HG03460 (cell line): Measurements from ENCODE around the gene UBE2V1.
"Not testable (repeated sequence)": the region's sequence is repeated elsewhere in the genome, so short reads cannot be mapped to it uniquely, and the experiment has no call there.

Experiments used
- ATAC-seq: cut with Tn5 transposase; IDR thresholded peaks from one replicate; pipeline ENCODE4 v1.9.1; 2021; ENCODE audit not compliant: unreplicated experiment

Gene UBE2V1

DNA sequence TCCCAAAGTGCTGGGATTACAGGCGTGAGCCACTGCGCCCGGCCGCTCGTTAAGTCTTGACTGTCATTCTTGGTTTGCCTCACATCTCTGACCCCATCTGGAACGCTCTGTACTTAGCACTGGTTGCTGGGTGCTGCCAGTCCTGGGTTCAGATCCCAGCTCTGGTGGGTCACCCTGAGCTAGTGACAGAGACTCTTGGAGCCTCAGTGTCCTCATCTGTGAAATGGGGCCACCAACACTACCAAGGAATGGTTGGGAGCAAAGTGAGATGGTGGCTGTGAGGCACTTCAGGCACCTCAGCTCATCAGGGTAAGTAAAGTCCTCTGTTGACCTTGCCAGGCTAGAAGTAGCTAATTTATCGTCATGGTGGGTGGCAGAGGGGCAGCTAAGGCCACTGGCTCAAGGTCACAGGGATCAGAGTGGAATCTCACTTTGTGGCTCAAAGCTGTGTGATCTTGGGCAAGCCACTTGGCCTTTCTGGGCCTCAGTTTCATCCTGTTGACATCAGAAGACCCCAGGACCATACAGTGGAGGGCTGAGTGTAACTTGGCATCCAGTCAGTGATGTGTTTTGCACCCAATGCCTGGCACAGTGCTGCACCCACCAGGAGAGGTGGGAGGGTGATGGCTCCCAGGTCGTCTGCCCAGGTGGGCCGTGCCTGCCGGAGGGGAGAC is 46.7 kb downstream of the UBE2V1 start:
- ATAC-seq: no peak

DNA sequence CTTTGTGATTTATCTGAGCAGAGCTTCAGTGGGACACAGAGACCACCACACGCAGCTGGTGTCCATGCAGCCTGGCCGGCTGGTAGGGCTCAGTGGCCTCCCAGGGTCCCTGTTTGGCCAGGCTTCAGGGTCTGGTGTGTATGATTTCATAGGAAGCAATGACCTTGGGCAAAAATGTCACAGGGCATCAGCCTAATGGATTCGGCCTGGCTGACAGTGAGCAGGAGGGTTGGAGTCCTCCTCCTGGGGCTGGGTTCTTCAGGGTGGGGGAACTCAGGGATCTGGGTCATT is 47.7 kb downstream of the UBE2V1 start:
- no peak for ATAC-seq

DNA sequence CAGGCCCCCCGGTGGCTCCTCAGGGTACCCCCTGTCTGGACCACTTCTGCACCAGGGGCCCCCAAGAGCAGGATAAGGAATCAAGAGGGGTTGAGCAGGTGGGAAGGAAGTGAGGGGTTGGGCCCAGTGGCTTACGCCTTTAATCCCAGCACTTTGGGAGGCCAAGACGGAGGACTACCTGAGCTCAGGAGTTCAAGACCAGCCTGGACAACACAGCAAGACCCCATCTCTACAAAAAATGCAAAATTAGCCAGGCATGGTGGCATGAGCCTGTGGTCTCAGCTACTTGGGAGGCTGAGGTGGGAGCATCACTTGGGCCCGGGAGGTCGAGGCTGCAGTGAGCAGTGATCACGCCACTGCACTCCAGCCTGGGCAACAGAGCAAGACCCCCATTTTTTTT is 49.2 kb downstream of the UBE2V1 start:
- not testable (repeated sequence) for ATAC-seq

DNA sequence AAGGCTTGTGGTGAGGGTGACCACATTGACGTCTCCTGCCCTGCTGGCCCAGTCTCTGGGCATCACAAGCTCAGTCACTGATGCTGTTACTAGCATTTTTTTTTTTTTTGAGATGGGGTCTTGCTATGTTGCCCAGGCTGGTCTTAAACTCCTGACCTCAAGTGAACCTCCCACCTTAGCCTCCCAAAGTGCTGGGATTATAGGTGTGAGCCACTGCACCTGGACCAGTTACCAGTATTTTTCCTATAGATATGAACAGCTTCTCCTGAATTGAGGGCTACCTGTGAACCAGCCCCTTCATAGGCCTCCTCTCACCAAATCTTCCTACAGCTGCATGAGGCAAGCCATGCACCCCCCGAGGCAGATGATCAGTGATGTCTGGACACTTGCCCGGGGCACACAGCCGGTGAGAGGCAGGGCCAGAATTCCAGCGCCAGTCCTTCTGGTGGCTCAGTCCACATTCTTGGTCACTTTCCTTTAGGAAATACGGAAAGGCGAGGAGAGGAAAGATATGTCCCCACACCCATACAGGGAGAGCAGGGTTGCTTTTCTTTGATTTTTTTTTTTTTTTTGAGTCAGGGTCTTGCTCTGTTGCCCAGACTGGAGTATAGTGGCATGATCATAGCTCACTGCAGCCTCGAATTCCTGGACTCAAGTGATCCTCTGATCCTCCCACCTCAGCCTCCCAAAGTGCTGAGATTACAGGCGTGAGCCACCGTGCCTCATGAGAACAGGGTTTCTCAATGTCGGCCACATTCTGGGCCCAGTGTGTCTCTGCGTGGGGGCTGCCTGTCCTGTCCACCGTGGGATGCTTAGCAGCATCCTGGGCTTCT is 50.7 kb downstream of the UBE2V1 start:
- no peak for ATAC-seq

DNA sequence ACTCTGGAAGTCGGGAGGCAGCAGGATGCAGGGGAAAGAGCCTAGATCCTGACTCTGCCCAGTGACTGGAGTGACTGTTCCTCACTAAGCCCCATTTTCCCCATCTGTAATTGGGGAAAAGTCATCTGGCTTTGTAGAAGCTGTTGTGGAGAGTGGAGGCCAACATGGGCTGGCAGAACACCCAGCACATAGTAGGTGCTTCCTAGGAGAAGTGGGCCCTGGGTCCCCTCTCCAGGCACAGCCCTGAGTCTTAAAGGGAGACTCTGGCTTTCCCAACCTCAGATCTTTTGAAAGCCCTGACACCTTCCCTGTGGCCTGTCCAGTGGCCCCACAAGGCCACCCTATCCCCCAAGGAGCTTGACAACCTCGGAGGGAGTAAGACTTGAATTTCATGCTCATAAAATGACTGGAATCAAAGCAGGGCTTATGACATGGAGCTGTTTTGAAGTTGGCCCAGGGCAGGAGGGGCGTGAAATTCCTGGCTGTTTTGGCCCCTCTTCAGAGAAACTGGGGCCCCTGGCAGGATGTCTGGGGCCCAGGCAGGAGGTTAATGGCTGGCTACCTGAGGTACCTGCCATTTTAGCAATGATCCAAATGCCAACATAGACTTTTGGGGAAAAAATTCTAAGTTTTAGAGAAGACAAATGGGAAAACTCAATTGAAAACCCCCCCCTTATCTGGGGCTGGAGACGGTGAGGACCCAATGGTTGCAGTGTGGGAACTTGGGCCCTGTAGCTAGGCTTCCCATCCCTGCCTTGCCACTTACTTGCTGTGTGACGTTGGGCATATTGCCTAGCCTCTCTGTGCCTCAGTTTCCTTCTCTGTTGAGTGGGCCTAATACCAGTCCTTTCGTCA is 51.6 kb downstream of the UBE2V1 start:
- no peak for ATAC-seq

DNA sequence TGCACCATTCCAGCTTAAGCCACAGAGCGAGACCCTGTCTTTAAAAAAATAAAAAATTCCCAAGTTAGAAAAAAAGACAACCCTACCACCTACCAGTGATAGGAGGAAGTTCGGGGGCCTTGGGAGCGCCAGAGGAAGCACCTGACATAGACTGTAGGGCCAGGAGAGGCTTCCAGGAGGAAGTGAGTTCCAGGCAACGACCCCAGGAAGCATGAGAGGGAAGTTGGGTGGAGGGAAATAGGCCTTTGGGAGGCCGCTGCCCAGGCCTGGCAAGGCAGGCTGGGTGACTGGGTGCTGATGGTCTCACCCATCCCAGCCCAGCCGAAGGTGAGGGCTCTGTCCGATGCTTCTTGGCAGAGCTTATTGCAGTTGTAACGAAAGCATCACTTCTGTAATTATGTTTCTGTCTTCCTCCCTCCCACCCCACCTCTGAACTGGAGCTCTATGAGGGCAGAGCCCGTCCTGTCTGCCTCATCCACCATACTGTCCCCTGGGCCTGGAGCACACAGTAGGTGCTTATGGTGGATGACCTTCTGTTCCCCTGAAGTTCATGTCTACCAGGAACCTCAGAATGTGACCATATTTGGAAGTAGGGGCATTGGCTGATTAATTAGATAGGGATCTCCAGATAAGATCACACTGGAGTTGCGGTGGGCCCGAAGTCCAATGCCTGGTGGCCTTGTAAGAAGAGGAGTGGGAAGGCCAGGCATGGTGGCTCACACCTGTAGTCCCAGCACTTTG is 54.1 kb downstream of the UBE2V1 start:
- ATAC-seq: no peak

DNA sequence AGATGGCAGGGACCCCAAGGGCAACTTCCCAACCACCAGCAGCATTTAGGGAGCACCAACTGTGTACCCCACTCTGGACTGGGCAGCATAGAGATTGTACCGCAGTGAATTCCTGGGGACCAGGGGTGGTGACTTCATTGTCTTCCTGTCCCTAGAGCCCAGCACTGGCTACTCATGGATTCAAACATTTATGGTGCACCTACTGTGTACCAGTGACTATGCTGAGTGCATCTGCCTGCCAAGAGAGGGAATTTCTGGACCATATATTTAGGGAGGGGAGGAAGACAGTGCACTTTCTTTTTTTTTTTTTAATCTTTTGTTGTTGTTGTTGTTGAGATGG is 55.3 kb downstream of the UBE2V1 start:
- no peak for ATAC-seq

DNA sequence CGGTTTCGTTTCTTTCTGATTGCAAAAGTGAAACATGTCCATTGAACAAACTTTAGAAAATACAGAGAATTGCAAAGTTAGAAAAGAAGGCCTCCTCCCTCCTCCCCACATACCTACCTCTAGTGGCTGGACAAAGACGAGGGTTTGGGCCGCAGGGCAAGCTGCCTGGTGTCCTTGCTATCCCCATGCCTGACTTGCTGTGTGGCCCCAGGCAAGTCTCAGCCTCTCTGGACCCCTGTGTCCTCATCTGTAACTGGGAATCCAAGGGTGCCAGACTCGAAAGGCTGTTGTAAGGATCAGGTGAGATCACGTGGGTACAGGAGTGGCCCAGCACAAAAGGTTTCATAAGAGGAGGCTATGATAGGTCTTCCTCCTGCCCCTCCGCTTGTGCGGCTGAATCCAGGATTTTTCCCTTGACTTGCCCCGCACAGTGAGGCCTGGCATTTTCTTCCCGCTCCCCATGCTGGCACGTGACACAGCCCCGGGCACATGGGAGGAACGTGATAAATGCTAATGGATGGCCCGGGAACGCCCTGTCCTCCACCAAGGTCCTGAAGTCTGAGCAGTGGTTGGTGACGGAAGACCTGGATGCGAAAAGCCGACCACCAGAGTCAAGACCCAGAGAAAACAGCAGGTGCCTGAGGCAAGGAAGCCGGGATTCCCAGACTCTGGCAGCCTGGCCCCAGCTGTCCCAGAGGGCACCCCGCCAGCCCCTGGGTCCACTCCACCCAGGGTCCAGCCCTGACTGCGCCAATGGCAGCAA is 55.8 kb downstream of the UBE2V1 start:
- ATAC-seq: no peak

DNA sequence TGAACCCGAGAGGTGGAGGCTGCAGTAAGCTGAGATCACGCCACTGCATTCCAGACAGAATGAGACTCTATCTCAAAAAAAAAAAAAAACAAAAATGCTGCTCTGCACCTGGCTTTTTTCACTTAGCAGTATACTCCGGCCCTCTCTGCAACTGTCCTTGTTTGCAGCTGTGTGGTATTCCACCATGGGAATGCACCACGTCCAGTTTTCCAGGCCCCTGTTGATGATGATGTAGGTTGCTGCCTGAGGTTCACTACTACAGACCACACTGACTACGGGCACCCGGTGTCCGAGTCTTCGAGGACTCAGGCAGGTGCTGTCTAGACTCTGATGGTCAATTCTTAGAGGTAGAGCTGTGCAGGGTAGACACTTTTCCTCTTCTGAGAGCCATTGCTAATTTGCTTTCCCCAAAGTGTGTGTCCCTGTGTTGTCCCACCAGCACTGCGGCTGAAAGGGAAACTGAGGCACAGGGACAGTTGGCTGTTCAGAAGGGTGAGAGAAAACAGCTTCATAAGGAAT is 56.5 kb downstream of the UBE2V1 start:
- no peak for ATAC-seq

DNA sequence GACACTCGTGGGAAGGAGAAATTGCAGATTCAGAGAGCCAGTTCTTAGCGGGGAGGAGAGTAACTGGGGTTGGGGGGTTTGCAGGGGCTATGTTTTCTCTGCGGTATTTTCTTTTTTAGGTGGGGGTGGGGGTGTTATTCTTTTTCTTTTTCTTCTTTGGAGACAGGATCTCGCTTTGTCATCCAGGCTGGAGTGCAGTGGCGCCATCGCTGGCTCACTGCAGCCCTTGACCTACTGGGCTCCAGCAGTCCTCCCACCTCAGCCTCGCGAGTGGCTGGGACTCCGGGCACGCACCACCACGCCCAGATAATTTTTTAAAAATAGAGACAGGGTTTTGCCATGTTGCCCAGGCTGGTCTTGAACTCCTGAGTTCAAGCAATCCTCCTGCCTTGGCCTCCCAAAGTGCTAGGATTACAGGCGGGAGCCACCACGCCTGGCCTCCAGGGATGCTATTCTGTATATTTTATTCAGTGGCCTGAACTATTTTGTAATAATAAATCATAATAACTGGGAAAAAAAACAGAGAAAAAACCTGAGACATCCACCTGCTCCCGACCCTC is 57.3 kb downstream of the UBE2V1 start:
- no peak for ATAC-seq

DNA sequence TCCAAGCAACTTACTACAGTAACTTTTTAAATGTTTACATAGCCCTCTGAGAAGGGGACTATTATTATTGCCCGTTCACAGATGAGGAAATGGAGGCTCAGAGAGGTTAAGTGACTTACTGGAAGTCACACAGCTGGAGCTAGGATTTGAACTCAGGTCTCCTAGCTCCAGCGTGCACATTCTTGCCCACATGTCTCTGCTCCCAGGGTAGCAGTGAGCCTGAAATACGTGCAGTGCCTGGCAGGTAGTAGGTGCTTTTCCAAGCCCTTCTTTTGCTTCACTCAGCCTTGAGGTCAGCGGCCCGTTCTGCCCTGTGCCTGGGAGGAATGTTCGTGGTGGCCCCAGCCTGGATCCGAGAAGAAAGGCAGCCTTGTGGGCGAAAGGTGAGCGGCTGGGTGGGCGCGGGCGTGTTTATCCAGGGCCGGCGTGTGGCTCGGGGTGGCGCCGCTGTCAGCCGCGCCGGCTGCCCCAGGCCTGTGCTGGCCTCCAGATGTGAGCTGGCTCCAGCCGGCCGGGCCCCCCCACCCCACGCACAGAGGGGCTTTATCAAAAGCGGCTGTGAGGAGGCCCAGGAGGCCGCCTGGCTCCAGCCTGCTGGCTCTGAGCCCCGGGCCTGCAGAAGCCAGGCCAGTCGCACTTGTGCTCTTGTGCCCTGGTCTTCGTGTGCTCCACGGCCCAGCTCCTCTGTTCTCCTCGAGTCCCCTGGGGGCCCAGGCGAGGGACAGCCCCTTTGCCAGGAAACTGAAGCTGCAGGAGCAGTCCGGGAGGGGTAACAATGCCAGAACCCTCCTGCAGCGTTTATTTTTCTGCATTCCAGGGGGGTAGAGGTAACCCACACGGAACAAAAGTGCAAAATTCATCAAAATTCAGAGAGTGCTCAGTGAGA is 58.1 kb downstream of the UBE2V1 start:
- ATAC-seq: no peak

DNA sequence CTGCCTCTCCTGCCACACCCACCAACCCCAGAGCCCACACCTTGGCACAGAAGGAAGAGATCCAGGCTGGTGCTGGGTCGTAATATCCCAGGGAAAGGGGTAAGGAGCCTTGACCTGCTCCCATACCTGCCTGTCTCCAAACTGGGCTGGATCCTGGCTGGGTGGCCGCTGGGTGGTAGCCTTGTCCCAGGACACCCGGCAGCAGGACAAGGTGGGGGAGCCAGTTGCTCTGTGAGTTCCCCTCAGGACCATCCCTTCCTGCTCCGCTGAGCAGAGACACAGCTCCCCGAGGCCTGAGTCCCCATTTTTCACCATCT is 58.8 kb downstream of the UBE2V1 start:
- ATAC-seq: no peak

DNA sequence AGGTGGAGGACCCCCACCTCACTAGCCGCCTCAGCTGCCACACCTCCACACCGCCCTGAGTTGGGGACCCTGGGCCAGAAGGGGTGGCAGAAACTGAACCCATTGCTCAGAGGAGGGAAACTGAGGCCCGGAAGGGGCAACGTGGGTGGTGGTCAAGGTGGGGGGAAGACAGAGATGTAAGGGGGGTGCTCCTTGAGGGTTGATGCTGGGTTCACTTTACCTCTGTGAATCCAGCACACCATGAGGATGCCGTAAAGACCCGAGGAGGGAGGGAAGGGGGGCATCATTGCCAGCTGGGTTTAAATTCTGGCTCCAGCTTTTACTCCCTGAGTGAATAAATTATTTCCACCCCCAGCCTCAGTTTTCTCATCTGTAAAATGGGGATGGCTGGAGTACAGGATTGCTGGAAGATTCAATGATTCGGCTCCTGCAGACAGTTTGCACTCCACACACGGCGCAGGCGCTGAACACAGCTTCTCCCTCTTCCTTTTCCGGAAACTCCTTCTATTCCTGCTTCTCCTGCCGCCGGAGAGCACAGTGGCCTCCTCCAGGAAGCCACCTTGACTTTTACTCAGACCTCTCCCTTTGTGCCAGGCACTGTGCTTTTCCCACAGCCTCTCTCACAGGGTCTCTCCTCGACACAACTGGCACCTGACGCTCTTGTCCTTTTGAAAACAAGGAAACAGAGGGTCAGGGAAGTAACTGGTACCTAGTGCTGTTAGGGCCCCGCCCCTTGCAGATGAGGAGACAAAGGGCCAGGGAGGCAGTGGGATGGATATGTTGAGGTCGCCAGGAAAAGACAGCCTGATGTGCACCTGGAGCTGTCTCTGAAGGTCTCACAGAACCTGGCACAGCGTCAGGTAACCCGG is 59.4 kb downstream of the UBE2V1 start:
- no peak for ATAC-seq

DNA sequence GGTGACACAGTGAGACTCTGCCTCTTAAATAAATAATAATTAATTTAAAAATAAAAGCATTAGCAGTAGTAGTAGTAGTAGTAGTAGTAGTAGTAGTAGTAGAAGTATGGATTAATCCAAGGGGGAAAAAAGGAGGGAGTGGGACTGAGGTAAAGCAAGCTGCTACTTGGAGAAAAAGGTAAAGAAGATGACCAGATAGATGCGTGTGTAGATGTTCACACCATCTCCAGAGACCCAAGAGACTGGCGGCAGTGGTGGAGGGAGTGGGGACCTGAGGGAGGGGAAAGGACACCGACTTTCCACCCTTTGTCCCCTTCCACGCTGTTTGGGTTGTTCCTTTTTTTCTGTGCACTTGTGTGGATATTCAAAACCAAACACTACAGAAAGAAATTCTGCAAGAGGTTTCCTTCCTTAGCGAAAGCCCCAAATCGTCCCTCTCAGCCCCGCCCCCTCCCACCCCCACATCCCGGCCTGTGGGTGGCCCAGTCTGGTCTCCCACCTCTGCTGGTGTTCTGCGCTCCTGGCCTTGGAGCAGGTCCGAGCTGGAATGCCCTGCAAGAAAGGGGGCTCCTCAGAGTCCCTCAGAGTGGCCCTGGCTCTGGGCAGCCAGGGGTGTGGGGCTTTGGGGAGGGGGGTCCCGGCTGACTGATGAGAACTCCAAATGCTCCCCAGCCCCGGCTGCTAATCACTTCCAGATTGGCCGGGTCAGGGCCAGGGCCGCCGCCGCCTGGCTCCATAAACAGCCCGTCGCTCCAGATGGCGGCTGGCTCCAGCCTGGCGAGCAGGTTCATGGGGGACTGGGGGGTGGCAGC is 60.2 kb downstream of the UBE2V1 start:
- ATAC-seq: no peak

DNA sequence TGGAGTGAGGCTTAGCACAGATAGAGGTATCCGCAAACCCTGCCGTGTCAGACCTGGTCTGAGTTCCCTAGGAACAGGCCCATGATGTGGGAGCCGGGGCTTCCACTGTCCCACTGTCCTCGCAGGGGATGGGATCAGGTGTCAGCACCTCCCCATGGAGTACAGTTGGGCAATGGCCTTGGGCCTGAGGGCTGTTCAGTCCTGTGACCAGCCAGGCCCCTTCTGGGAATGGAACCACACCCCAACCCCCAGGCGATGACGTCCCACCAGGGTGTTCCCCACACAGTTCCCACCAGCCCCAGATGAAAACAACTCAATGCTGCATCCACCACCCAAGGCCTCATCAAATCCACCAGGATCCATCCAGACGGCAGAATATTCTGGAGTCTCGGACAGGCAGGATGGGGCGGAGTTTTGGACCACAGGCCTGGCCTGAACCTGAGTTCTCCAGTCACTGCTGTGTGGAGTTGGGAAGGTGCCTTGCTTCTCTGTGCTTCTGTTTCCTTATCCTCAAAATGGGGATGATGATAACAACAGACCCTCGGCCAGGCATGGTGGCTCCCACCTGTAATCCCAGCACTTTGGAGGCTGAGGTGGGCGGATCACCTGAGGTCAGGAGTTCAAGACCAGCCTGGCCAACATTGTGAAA is 62.2 kb downstream of the UBE2V1 start:
- no peak for ATAC-seq

DNA sequence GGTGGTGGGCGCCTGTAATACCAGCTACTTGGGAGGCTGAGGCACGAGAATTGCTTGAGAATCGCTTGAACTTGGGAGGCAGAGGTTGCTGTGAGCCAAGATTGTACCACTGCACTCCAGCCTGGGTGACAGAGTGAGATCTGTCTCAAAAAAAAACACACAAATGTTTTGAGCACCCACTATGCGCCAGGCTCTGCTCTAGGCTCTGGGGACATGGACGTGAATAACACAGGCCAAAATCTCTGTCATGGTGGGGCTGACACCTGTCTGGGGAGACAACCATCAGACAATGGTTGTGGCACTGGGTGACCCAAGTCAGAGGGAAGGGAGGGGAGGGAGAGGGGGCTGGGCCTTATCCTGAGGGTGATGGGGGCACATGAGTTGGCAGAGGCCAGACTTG is 62.7 kb downstream of the UBE2V1 start:
- no peak for ATAC-seq

DNA sequence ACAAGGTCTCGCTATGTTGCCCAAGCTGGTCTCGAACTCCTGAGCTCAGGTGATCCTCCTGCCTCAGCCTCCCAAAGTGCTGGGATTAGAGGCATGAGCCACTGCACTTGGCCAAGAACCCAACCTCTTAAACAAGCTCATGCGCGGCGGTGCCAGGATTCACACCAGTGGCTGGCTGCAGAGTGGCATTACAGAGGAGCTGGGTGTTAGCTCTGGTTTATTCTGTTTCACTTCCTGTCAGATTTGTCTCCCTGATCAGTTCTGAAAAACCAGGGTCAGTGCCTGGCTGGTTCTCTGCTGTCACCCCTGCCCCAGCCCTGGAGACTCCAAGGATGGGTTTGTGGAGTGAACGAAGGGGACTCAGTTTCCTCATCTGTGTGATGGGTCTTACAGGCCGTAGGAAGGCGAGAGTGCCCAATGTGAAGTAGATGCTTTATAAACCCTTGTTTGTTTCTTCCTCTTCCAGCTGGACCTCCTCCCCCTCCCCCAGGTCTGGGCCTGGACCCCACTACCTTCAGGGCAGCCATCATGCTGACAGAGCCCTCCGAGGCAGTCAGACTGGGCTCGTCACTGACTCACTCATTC is 63.4 kb downstream of the UBE2V1 start:
- ATAC-seq: peak; percentile 54
